Stimulated activated CD8-positive, alpha-beta memory T cell treated with anti-CD3 and anti-CD28 coated beads, Interleukin-15, amount 100 ng/mL, for 24 hours (primary cell): ENCODE measurements around the gene CDKL5.
A peak's percentile ranks its signal among the peaks of the same experiment; 100 is the strongest.
"Not testable (repeated sequence)": the region's sequence is repeated elsewhere in the genome, so short reads cannot be mapped to it uniquely, and the experiment has no call there.

Experiments
- DNase-seq: peaks from one replicate; pipeline ENCODE4 v3.0.0-alpha.2; 2020; ENCODE audit warnings: low read depth

The CDKL5 gene

DNA sequence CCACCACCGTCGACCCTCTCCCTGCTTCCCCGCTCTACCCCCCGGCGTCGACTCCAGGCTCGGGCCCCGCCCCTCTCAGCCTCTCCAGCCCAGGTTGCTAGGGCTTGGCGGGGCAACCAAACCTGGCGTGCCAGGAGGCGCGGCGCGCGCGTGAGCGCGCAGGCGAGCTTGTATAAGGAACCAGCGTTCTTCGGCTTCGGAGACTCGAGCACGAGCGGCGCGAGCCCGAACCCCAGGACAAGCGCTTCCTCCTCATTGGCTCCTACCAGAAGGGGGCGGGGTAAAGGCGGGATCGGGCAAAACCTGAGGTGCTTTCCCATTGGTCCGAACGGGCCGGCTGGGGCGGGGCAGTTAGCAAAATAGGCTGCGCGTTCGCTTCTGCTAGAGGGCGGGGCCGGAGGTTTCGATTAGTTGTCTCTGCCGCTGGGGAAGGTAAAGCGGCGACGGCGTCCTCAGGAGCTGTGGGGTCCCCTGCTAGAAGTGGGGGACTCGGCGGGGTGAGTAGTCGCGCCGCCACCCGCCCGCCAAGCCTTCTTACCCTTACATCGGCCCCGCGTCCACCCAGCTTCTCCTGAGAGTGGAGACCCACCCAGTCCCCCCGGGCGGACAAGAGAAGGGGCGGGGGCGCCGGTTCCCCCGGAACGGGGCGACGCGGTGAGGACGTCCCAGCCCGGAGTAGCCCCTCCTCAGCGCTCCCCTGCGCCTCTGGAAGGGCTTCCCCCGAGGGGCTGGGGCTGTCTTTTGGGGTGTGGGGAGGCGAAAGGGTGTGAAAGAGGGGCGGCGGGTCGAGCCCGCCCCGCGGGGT, at the start of gene CDKL5:
Gene CDKL5 (plus strand): TSS at position 410 of the 805 bp plus-strand sequence. CDS start 81,489 bp downstream, outside the sequence.
- peak; percentile 68 for DNase-seq

- DNase-seq: no peak
These were observed 47.6 kb upstream of the CDKL5 start for GRCh38 chrX:18377796-18378195.

GRCh38 chrX:18389966-18390365, 35.4 kb upstream of the CDKL5 start:
- no peak for DNase-seq

DNA sequence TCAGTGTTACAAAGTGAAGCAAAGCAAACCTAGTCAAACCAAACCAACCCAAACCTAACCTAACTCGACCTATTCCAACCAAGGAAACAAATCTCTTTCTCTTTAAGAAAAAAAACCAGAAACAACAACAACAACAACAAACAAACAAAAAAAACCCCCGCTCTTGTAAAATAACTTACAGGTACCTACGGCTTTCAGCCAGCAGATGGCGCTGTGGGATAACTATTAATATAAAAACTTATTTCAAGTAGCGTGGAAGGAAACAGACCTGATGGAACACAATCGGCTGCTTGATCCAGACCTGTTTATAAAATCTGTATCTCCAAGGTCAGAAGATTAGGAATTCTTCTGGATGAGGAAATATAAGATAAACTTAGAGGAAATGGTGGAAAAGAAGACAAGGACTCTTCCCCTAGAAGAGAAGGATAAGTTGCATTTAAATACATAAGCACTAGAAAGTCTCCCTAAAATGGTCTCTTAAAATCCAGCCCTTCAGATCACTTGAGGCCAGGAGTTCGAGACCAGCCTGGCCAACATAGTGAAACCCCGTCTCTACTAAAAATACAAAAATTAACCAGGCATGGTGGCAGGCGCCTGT, 34.4 kb upstream of the CDKL5 start:
- DNase-seq: peak; percentile 19

GRCh38 chrX:18394477-18394876, 30.9 kb upstream of the CDKL5 start:
- no peak for DNase-seq

GRCh38 chrX:18401848-18402213, 23.6 kb upstream of the CDKL5 start:
- DNase-seq: no peak

DNA sequence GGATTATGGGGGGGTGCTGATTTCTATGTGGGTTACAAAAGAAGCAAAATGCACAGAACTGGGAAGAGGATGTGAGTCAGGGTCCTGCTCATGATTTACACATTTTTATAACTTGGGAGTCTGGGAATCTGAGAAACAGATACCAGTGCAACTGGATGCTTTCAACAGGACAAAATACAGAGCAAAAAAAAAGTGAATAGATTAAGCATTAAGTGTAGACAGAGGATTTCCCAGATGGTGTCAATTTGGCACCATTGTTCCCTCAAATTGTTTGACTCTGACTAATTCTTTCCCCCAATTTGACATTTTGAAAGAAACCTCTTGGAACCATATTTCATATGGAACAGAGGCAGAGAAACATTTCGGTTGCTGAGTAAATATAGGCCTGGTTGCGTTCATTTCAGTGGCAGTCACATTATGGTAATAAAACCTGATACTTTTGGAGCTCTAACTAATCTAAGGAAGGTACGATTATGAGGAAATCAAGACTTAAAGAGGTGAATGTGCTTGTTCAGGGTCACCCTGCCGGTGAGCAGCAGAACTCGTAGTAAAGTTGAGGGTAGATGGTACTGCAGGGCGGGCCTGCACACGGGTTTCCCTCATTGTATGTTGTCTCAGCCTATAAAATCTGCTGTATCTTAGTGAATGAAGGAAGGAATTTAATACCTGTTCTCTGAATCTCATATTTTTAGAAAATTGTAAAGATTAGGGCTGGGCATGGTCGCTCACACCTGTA, 18.7 kb upstream of the CDKL5 start:
- DNase-seq: no peak

- no peak for DNase-seq
These were observed 15.4 kb upstream of the CDKL5 start for GRCh38 chrX:18410038-18410437.

DNA sequence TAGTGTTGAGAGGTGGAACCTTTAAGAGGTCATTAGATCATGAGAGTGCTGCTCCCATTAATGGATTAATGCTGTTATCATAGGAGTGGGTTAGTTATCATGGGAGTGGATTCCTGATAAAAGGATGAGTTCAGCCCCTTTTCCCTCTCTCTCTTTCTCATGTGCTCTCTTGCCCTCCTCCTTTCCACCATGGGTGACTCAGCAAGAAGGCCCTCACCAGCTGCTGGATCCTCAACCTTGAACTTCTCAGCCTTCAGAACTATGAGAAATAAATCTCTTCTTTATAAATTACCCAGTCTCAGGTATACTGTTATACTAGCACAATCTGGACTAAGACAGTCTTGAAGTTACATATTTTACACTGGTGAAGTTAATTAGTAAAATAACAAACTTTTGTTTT, 10.0 kb upstream of the CDKL5 start:
- DNase-seq: no peak

DNA sequence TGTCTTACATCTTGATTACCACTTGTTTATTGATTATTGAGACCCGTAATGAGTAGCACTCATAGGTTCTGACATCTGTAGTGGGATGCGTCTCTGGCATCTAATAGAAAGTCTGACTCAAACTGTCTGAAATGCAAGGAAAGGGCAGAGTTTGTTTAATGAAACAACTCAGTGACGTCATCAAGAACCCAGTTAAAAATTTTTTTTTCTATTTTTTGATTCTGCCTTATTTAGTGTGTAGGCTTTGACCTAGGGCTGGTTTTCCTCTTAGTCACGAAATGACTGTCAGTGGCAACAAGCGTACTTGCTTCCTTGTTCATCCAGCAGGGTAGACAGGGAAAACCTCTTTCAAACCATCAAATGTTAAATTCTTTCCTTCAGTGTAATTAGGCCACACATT, 3.1 kb upstream of the CDKL5 start:
- no peak for DNase-seq

GRCh38 chrX:18422886-18423285, 2.5 kb upstream of the CDKL5 start:
- DNase-seq: no peak

DNA sequence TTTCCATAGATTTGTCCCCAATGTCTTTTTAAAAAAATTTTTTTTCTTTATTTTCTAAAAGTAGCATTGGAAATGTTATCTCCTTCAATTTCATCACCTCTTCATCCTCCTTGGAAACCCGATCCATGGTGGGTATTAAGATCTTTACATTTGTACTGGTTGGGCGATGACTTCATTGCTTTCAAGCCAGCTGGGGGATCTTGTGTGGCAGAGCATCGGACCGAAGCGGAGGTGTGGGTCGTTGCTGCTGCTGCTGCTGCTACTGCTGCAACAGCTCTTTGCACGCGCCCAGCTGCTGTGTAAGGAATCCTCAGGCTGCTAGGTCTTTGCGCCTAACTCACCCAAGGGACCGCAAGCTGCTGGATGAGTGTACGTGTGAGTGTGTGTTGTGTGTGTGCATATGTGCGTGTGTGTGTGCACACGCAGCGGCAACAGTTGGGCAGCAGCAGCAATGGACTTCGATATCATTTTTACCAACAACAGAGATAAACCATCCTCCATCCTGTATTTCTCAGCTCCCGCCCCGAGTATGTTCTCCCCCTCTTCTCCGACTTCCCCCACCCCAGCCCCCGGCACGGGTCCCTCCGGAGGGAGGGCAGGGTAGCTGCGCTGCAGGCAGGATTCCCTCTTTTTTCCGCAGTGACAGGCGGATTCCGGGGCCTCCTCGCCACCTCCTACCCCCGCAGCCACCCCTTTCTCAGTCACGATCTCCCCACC, 768 bp upstream of the CDKL5 start:
- no peak for DNase-seq

GRCh38 chrX:18426004-18426320, 554 bp downstream of the CDKL5 start:
- DNase-seq: no peak

- DNase-seq: no peak
These were observed 2.6 kb downstream of the CDKL5 start for GRCh38 chrX:18428006-18428405.

GRCh38 chrX:18433288-18433687, 7.9 kb downstream of the CDKL5 start:
- not testable (repeated sequence) for DNase-seq

GRCh38 chrX:18434896-18435295, 9.5 kb downstream of the CDKL5 start:
- no peak for DNase-seq

DNA sequence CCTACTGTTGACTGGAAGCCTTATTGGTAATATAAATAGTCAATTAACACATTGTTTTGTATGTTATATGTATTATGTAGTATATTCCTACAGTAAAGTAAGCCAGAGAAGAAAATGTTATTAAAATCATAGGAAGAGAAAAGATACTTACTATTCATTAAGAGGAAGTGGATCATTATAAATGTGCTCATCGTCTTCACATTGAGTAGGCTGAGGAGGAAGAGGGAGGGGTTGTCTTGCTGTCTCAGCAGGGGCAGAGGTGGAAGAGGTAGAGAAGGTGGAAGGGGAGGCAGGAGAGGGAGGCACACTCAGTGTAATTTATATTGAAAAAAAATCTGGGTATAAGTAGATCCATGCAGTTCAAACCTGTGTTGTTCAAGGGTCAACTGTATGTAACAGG, 10.6 kb downstream of the CDKL5 start:
- DNase-seq: no peak

DNA sequence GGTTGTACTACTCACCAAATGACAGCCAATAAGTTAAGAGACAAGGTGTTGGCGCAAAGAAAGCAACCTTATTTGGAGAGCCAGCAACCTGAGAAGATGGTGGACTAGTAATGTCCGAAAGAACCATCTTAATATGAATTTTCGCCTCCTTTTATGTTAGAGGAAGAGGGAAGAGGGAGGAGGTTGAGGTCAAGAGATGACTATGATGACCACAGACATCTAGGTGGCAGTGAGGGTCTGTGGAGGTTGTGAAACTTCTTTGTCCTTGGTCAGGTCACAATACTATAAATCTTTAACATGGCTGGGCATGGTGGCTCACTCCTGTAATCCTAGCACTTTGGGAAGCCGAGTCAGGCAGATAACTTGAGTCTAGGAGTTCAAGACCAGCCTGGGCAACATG, 15.4 kb downstream of the CDKL5 start:
- DNase-seq: no peak

DNA sequence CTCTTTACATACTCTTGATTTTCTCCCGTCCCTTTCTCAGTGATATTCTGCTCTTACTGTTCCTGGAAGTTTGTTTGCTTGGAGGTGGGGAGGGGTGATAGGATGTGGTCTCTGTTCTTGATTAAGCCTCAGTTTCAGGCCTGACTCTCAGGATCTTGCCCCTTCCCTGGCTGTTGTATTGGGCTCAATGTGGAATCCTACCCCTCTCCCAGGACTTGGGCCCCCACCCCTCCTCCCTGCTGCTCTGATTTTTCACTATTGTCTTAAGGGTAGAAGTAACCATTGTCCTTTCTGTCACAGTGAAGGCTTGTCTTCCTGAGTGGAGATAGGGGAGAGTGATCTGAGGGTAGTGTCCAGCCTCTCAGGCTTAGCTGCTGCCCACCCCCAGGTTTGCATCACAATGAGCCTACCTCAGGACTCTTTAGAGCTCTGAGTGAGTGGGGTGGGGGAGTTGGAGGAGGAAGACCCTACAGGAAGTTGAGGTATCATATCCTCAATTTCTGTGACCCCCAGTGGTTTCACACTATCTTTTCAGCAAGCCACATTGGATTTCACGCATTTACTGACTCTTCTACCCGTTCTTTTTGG, 16.5 kb downstream of the CDKL5 start:
- no peak for DNase-seq

GRCh38 chrX:18448416-18448815, 23.0 kb downstream of the CDKL5 start:
- DNase-seq: no peak

GRCh38 chrX:18449236-18449635, 23.8 kb downstream of the CDKL5 start:
- DNase-seq: no peak

- DNase-seq: no peak
These were observed 30.0 kb downstream of the CDKL5 start for GRCh38 chrX:18455384-18455783.
